GM18868 (cell line): Measurements from ENCODE around the gene SEPTIN5.

Experiments used
- ATAC-seq: cut with Tn5 transposase; IDR thresholded peaks from one replicate; pipeline ENCODE4 v1.9.1; 2021; ENCODE audit warnings: mild to moderate bottlenecking, moderate library complexity; ENCODE audit not compliant: unreplicated experiment

The SEPTIN5 gene

DNA sequence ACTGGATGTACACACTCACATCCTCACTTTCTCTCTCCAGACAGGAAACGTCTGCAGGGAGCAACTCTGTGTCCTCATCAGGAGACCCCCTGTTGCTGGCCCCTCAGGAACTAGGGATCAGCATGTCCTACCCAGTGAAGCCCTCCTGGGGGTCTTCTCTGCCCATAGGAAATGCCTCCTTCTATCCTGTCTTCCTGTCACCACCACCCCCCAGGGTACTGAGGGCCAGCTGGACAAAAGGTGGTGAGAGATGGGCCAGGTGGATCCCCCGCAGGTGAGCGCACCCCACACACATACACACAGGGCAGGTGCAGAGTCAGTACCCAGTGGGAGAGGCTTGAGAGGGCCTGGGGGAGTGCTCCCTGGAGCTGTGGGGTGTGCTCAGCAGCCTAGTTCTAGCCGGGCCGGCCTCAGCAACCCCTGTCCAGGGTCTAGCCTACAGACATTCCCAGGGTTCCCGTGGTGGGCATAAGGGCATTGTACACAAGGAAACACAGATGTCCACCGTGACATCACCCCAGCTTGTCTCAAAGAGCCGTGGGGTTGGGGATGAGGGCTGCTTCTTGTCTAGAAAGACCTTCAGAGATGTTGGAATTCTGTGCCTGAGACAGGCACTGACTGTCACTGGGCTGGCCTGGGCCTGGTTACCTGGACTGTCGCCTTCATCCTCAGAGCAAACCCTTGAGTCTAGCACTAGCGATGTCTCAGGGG lies 18.3 kb downstream of the SEPTIN5 start:
- ATAC-seq, result no peak

DNA sequence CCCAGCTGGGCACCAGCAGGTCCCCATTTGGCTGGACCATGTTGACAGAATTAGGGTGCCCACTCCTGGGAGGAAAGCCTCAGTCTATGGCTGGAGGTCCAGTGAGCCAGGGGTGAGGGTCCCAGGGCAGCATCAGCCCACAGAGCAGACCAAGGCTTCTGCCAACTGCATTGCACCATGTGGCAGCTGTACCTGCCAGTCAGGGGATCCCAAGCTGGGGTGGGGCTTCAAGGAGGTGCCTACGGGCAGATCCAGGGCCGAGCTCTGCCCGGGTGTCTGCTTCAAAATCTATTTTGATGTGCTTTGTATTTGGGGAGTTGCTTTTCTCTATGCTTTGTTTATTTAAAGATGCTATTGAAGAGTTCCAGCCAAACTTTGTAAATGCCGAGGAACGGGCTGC lies 19.5 kb downstream of the SEPTIN5 start:
- no peak for ATAC-seq

DNA sequence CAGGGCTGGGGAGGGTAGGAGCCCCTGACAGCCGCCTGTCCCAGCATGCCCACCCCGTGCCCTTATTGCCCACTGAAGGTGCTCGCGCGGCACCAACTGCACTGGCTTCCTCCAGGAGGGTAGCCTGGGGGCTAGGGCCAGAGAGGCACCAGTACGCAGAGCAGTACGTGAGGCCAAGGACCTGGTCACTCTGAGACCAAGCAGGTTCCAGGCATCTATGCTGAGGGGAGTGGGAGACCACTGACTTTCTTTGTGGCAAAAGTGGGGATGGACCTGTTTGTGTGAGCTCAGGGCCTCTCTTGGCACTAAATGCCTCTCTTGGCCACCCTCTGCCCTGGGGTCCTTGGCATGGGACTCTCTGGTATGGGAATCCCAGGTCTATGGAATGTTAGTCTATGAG lies 19.9 kb downstream of the SEPTIN5 start:
- no peak for ATAC-seq

DNA sequence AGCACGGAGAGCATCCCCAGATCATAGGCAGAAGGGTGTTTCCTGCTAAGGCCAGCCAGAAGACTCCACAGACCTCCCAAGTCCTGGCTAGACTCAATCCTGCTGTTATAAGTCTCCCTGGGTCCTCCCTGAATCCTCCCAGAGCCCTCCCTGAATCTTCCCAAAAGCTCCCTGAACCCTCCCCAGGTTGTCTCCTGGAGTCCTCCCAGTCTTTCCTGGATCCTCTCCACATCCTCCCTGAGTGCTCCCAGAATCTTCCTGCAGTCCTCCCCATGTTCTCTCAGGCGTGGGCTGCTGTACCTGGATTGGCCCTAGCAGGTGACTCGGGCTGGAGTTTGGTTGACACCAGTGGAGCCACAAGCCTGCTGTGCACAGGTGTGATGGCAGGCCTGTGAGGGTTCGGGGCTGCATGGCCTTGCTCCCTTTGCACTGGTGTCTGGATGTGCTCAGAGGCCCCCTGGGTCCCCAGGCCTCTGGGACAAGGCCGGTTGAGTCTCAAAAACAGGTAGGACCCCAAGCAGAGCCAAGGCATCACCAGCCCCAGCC lies 20.6 kb downstream of the SEPTIN5 start:
- no peak for ATAC-seq

DNA sequence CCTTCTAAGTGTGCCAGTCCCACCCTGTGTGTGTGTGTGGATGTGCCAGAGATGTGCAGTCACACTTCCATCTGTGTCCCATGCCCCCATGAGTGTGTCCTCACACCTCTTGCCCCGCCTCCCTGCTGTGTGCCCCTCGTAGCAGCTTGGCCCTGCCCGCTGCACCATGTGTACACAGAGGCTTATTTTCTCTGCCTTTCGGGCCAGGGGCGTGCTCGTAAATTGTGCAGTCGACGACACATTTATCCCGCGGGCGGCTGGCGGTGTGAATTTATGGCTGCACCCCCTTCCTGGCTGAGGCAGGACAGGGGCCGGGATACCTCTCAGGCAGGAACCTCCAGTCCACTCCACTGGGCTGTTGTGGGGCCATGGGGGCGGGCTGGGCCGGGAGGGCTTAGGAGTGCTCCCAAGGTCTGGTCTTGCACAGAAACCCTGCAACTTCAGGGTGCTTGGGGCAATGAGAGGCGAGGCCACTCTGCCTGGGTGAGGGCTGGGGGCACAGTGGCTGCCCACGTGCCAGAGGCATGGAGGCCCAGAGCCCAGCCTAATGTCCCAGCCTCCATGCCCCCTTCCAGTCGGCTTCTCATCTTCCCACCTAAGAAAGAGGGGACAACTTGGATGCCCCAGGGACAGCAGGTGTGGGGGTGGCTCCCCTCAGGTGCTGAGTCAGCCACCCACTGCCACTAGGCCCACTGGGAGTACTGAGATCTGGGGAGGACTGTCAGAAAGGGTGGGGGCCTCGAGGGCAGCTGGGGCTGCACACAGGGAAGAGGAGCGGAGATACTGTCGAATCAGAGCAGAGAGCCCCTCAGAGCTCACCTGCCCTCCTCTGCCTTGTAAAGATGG lies 21.6 kb downstream of the SEPTIN5 start:
- ATAC-seq, result no peak

- ATAC-seq, result no peak
Measured at GRCh38 chr22:19737846-19738663, 23.8 kb downstream of the SEPTIN5 start.

- no peak for ATAC-seq
Measured at GRCh38 chr22:19738664-19739447, 24.6 kb downstream of the SEPTIN5 start.

- ATAC-seq, result no peak
Measured at GRCh38 chr22:19739448-19739895, 25.2 kb downstream of the SEPTIN5 start.

DNA sequence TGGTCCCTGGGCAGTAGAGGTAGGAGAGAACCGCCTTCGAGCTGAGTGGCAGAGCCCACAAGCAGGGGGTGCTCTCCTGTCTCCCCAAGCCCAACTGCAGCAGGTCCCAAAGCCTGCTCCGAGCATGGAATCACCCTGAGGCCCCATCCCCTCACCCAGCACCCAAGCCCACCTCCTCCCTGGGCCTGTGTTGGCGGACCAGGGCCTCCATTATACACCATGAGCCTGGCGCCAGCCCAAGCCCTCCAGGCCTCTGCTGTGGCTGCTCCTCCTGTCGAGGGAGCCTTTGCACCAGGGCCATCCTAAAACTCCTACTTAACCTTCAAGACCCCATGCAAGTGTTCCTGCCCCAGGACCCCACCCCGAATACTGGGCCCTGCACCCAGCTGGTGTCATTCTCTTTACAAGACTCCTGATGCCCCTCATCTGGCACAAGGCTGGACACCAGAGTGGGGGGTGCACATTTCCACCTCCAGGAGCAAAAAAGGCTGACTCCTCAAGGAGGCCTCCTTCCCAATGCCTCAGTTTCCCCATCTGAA lies 25.7 kb downstream of the SEPTIN5 start:
- no peak for ATAC-seq

- no peak for ATAC-seq
Measured at GRCh38 chr22:19740586-19740985, 26.3 kb downstream of the SEPTIN5 start.

DNA sequence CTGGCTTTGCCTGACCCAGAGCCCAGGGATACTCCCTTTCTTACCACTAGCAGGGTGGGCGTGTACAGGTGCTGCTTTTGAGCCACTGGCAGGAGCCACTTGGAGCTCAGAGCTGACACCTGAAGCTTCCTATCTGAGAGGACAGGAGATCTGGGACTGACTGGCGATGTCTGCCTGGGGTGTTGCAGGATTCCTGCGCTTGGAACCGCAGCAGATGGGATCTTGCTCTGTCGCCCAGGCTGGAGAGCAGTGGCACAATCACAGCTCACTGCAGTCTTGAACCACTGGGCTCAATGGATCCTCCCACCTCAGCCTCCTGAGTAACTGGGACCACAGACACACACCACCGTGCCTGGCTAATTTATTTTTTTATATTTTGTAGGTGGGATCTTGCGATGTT lies 26.8 kb downstream of the SEPTIN5 start:
- ATAC-seq, result no peak

DNA sequence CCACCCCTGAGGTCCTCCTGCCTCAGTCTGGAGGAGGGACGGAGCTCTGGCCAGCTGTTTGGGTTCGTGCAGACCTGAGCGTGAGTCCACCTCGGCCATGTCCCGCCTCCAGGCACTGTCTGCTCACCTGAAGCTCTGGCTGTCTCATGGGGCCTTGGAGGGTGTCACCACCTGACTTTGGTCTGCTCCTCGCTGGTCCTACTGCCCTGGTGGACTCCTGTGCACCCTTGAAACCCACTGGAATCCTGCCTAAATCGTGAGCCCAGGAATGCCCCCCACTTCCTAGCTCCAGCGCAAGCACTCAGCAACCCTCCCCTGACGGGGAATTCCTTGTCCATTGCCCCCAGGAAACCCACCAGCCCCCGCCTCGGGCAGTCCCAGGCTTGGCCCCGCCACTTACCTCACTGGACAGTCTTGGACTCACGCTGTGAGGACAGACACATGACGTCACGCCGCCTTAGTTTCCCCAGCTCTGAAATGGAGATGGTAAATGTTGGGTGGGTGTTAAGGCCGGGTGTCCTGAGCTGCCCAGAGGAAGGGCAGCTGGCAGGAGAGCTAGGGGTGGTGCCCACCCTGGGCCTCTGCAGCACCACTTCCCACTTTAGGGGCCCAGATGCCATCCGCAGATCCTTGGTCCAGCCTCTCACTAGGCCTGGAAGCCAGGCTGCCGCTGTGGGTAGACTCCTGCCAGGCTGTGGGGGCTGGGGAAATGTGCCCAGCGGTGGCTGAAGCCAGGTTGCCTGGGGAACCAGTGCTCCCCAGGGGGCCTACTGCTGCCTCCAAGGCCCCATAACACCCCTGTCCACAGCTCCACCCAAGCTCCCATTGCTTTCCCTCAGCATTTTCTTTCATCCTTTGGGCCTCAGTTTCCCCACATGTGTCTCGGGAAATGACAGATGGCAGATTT lies 28.1 kb downstream of the SEPTIN5 start:
- no peak for ATAC-seq

- ATAC-seq, result no peak
Measured at GRCh38 chr22:19743081-19743480, 28.8 kb downstream of the SEPTIN5 start.

DNA sequence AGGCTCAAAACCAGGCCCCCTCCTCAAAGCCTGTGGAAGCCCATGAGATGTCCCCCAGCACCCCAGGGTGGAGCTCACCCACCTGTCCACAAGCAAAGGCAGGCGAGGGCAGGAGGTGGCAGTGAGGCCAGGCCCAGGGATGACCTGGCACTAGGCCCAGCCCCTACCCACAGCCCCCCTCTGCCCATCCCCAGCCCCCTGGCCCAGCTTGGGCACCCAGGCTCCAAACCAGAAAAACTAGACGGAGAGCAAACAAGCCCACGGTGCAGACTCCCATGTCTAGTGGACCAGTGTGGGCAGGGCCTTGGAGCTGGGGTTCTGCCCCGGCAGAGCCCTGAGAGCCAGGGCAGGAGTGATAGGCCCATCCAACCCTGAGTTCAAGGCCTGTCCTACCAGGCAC lies 29.3 kb downstream of the SEPTIN5 start:
- no peak for ATAC-seq

DNA sequence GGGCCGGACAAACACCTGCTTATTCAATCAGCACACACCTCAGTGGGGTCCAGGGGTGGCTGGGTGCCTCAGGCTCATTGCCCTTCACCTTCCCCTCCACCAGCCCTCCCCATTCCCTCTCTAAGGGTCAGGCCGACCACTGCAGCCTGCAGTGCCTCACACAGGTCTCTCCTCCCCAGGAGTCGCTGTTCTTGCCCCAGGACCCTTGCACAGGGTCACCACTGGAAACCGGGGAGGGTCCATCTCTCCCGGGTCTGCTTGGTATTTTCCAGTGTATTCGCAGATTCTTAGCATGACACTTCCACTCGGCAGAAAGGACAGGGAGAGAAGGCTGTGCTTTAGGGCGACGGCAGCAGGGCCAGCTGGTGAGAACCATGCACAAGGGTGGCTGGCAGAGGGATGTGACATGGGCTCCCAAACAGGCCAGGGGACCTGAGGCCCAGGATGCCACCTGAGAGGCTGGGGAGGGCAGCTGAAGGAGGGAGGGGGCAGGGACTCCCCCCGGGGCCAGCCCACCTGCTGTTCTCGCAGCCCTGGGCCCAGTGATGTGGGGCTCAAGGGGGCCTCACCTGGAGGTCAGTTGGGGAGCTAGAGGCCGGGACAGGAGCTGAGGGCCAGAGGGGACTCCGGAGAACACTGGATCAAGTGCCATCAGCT lies 30.2 kb downstream of the SEPTIN5 start:
- ATAC-seq, result no peak

GRCh38 chr22:19745155-19746101 lies 31.1 kb downstream of the SEPTIN5 start:
- no peak for ATAC-seq

GRCh38 chr22:19746726-19747125 lies 32.4 kb downstream of the SEPTIN5 start:
- ATAC-seq, result no peak
